Measurements from ENCODE around the gene DNAJC9. TPM values are rescaled to one million over a fixed set of nuclear protein-coding genes. Genes with fewer than 3 reads are reported as not detected.
A peak's percentile ranks its signal among the peaks of the same experiment; 100 is the strongest.

DNAJC9 gene
- total RNA-seq, 1 experiment from 2014 or later, result 35.1 TPM

DNA sequence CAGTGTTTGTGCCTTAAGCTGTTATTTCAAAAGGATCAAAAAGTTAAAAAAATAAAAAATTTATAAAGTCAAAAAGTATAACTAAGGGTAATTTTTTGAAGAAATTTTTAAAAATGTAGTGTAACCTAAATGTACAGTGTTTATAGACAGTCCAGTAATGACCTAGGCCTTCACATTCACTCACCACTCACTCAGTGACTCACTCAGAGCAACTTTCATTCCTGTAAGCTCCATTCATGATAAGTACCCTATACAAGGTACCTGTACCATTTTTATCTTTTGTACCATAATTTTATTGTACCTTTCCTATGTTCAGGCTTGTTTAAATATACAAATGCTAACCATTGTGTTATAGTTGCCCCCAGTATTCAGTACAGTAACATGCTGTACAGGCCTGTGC, 21.5 kb downstream of the DNAJC9 start:
- Mint-ChIP-seq H3K27me3 (ENCODE audit: insufficient read depth, unreplicated experiment) (no peaks in the 10 kb centered on the region), H3K27ac (ENCODE audit: low read depth, unreplicated experiment) (no peak overlapping the region), H3K4me1 (ENCODE audit: insufficient read depth, unreplicated experiment) (no peaks in the 10 kb centered on the region), H3K9me3 (ENCODE audit: unreplicated experiment) (no peaks in the 10 kb centered on the region), H3K36me3 (ENCODE audit: insufficient read depth, unreplicated experiment) (peaks cover 18% of the 10 kb centered on the region), H3K4me3 (ENCODE audit: unreplicated experiment) (no peak overlapping the region)
- intact Hi-C loops (cut with micrococcal nuclease), result no loop called here
- CTCF ChIA-PET, result interaction anchor here (0.6 to 0.7 kb wide), 2 partner anchors 15 to 81 kb away, joined by 3 read pairs; no protein-coding TSS in a partner anchor
- no peak for TF ChIP-seq CTCF (IDR thresholded peaks at IDR 0.05; ENCODE audit: unreplicated experiment)
- DNase-seq (ENCODE audit: unreplicated experiment), result peak; percentile 14
- no TSS peak for BruUV-seq (replicated peaks)
- POLR2A ChIA-PET, result interaction anchor here (0.6 to 1.7 kb wide), 4 partner anchors 13 to 1751 kb away, joined by 3 to 8 read pairs (median 6); no protein-coding TSS in a partner anchor

DNA sequence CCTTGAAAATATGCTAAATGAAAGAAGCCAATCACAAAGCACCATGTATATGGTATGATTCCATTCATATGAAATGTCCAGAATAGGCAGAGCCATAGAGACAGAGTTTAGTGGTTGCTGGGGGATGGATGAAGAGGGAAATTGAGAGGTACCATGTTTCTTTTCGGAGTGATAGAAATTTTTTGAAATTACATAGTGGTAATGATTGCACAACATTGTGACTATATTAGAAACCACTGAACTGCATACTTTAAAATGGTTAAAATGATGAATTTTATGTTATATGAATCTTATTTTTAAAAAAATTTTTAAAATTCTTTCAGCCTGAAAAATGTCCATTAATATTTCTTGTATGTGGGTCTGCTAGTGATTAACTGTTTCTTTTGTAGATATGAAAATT, 26.1 kb downstream of the DNAJC9 start:
- intact Hi-C loops (cut with micrococcal nuclease), result no loop called here
- no peaks in the 10 kb centered on the region for H3K9me3 Mint-ChIP-seq (ENCODE audit: unreplicated experiment)
- ChIA-PET POLR2A (no interaction called here), CTCF (no interaction called here)
- no peaks in the 10 kb centered on the region for H3K4me1 Mint-ChIP-seq (ENCODE audit: insufficient read depth, unreplicated experiment)
- TF ChIP-seq CTCF (IDR thresholded peaks at IDR 0.05; ENCODE audit: unreplicated experiment), result no peak
- no peaks in the 10 kb centered on the region for H3K27me3 Mint-ChIP-seq (ENCODE audit: insufficient read depth, unreplicated experiment)
- no peak overlapping the region for H3K27ac Mint-ChIP-seq (ENCODE audit: low read depth, unreplicated experiment)
- BruUV-seq (replicated peaks), result no TSS peak
- DNase-seq (ENCODE audit: unreplicated experiment), result no peak
- peaks cover 19% of the 10 kb centered on the region for H3K36me3 Mint-ChIP-seq (ENCODE audit: insufficient read depth, unreplicated experiment)
- H3K4me3 Mint-ChIP-seq (ENCODE audit: unreplicated experiment), result no peak overlapping the region

GRCh38 chr10:73219384-73219783, 27.7 kb downstream of the DNAJC9 start:
- no peaks in the 10 kb centered on the region for H3K9me3 Mint-ChIP-seq (ENCODE audit: unreplicated experiment)
- H3K4me1 Mint-ChIP-seq (ENCODE audit: insufficient read depth, unreplicated experiment), result no peaks in the 10 kb centered on the region
- POLR2A ChIA-PET, result interaction anchor here (0.6 kb wide), 1 partner anchor 22 kb away, joined by 5 read pairs; no protein-coding TSS in a partner anchor
- DNase-seq (ENCODE audit: unreplicated experiment), result no peak
- CTCF ChIA-PET, result no interaction called here
- peaks cover 13% of the 10 kb centered on the region for H3K36me3 Mint-ChIP-seq (ENCODE audit: insufficient read depth, unreplicated experiment)
- no TSS peak for BruUV-seq (replicated peaks)
- no peak overlapping the region for H3K4me3 Mint-ChIP-seq (ENCODE audit: unreplicated experiment)
- TF ChIP-seq CTCF (IDR thresholded peaks at IDR 0.05; ENCODE audit: unreplicated experiment), result no peak
- intact Hi-C loops (cut with micrococcal nuclease), result no loop called here
- no peaks in the 10 kb centered on the region for H3K27me3 Mint-ChIP-seq (ENCODE audit: insufficient read depth, unreplicated experiment)
- H3K27ac Mint-ChIP-seq (ENCODE audit: low read depth, unreplicated experiment), result no peak overlapping the region

GRCh38 chr10:73218431-73219191, 28.4 kb downstream of the DNAJC9 start:
- DNase-seq (ENCODE audit: unreplicated experiment), result peak; percentile 38
- no peak overlapping the region for H3K4me3 Mint-ChIP-seq (ENCODE audit: unreplicated experiment)
- no TSS peak for BruUV-seq (replicated peaks)
- POLR2A ChIA-PET, result no interaction called here
- CTCF ChIA-PET, result no interaction called here
- no peak overlapping the region for H3K27ac Mint-ChIP-seq (ENCODE audit: low read depth, unreplicated experiment)
- TF ChIP-seq CTCF (IDR thresholded peaks at IDR 0.05; ENCODE audit: unreplicated experiment), result peak; percentile 17
- peaks cover 16% of the 10 kb centered on the region for H3K36me3 Mint-ChIP-seq (ENCODE audit: insufficient read depth, unreplicated experiment)
- no peaks in the 10 kb centered on the region for H3K4me1 Mint-ChIP-seq (ENCODE audit: insufficient read depth, unreplicated experiment)
- H3K27me3 Mint-ChIP-seq (ENCODE audit: insufficient read depth, unreplicated experiment), result no peaks in the 10 kb centered on the region
- intact Hi-C loops (cut with micrococcal nuclease), result no loop called here
- no peaks in the 10 kb centered on the region for H3K9me3 Mint-ChIP-seq (ENCODE audit: unreplicated experiment)
